GM12873 (cell line): ENCODE results near the gene PPP2R5C.

ENCODE experiments used
- CTCF ChIP-seq: IDR thresholded peaks from 2 replicates; pipeline ENCODE4 v1.5.1; 2012; ENCODE audit warnings: low read depth, mild to moderate bottlenecking, moderate library complexity, low read length, control low read depth; ENCODE audit not compliant: insufficient read depth; ENCODE audit errors: missing control alignments

Gene PPP2R5C

GRCh38 chr14:101966742-101967141, 205.2 kb downstream of the PPP2R5C start:
- no peak for TF ChIP-seq CTCF

GRCh38 chr14:101968186-101968585, 206.7 kb downstream of the PPP2R5C start:
- TF ChIP-seq CTCF = no peak

- no peak for TF ChIP-seq CTCF
Measured at GRCh38 chr14:101969481-101969880, 208.0 kb downstream of the PPP2R5C start.

DNA sequence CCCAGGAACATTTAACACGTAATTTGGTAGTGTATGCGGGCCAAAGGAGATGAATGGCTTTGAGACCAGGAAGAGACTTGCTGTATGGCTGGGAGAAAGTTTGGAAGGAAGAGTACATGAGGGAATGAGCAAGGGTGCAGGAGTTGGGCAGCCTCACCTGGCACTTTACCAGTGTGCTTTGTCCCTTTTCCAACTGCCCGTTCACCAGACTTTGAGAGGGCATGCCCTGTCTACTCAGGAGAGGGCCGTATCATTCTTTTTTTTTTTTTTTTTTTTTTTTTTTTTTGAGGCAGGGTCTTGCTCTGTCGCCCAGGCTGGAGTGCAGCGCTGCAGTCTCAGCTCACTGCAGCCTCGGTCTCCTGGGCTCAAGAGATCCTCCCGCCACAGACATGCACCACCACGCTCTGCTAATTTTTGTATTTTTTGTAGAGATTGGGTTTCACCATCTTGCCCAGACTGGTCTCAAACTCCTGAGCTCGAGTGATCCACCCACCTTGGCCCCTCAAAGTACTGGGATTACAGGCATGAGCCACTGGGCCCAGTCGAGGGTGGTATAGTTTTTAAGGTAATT, 209.4 kb downstream of the PPP2R5C start:
- no peak for TF ChIP-seq CTCF

- no peak for TF ChIP-seq CTCF
Measured at GRCh38 chr14:101972126-101972866, 210.8 kb downstream of the PPP2R5C start.

GRCh38 chr14:101973356-101973755, 211.8 kb downstream of the PPP2R5C start:
- no peak for TF ChIP-seq CTCF

DNA sequence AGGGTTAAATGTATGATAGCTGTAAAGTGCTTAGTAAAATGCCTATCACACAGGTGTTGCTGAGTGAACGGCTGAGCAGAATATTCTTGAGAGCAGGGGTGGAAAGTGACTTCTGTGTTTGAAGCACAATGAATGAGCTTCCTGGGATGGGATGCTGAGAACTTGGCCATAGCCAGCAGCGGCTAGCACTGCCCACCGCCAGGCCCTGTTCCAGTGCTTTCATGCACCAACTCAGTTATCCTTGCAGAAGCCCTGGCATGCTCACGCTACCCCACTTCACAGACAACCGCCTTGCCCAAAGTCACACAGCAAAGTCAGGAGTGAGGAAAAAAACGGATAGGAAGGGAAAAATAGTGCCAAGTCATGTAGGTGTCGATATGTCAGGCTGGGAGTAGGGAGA, 213.7 kb downstream of the PPP2R5C start:
- TF ChIP-seq CTCF = no peak
